HepG2 (cell line): Measurements from ENCODE around the gene KCNK18.

ENCODE experiments used
- BRF2 ChIP-seq: sonication (generic); formaldehyde crosslinking; IDR thresholded peaks from 2 replicates; pipeline ENCODE4 v1.8.1; 2022; ENCODE audit warnings: mild to moderate bottlenecking, missing genetic modification reagents
- CTCF ChIP-seq: sonication (generic); formaldehyde crosslinking; IDR thresholded peaks from 2 replicates; pipeline ENCODE4 v1.5.0; 2020; ENCODE audit warnings: mild to moderate bottlenecking, missing genetic modification reagents, moderate library complexity
- EZH2 ChIP-seq: conservative IDR thresholded peaks from 2 replicates; pipeline ENCODE4 v1.6.1; 2012; ENCODE audit warnings: mild to moderate bottlenecking, low read depth, low read length, moderate library complexity
- GMEB1 ChIP-seq: sonication (generic); formaldehyde crosslinking; IDR thresholded peaks from 2 replicates; pipeline ENCODE4 v1.5.1; 2020; ENCODE audit warnings: missing genetic modification reagents, mild to moderate bottlenecking, borderline replicate concordance
- ZNF720 ChIP-seq: sonication (generic); formaldehyde crosslinking; IDR thresholded peaks from 2 replicates; pipeline ENCODE4 v1.4.0; 2020; ENCODE audit warnings: missing genetic modification reagents

- TF ChIP-seq CTCF (CRISPR knock-in tag) (no peak), ZNF720 (CRISPR knock-in tag) (no peak), GMEB1 (no peak), BRF2 (CRISPR knock-in tag) (no peak), EZH2 (no peak)
These were observed 26.6 kb downstream of the KCNK18 start for GRCh38 chr10:117223693-117224430.
